NCI-H128 (cell line): ENCODE measurements around the gene RREB1.
A peak's percentile ranks its signal among the peaks of the same experiment; 100 is the strongest.

Experiments
- DNase-seq: peaks from one replicate; lab custom pipeline; 2025; ENCODE audit not compliant: unreplicated experiment; lab: John Stamatoyannopoulos, UW

RREB1 gene

DNA sequence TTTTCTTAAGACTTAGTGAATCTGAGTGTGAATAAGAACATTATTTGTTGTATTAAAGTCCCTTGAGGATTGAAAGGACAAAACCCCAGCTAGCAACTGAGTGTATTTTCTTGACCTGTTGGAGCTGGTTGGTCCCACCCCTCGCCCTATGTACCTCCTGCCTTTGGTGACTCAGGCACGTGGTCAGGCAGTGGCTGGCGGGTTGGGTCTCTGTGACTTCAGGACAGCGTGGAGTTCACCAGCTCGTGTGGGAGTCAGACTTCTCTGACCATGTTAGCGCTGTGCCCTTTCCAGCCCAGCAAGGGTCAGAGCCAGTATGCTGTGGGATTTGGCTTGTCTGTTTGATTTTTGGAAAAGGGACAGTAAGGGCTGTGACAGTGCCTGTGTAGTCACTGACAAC is 111.5 kb downstream of the RREB1 start:
- no peak for DNase-seq

- no peak for DNase-seq
Measured at GRCh38 chr6:7222197-7222596, 114.4 kb downstream of the RREB1 start.

DNA sequence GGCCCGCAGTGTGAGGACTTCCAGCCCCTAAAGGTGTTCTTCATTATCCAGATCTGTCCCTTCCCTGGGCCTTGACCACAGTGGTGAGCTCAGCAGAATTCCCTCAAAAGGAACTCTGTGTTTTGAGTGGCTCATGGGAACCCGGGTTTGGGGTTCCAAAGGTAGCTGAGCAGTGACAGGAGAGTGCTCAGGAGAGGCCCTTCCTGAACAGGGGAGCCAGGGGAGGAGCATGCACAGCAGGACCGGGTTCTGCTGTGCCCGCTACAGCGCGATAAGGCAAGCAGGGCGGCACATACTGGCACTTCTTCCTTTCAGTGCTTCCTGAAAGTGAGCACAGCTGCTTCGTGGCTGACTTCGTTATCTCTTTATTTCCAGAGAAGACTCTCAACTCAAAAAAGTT is 117.0 kb downstream of the RREB1 start:
- DNase-seq = no peak

DNA sequence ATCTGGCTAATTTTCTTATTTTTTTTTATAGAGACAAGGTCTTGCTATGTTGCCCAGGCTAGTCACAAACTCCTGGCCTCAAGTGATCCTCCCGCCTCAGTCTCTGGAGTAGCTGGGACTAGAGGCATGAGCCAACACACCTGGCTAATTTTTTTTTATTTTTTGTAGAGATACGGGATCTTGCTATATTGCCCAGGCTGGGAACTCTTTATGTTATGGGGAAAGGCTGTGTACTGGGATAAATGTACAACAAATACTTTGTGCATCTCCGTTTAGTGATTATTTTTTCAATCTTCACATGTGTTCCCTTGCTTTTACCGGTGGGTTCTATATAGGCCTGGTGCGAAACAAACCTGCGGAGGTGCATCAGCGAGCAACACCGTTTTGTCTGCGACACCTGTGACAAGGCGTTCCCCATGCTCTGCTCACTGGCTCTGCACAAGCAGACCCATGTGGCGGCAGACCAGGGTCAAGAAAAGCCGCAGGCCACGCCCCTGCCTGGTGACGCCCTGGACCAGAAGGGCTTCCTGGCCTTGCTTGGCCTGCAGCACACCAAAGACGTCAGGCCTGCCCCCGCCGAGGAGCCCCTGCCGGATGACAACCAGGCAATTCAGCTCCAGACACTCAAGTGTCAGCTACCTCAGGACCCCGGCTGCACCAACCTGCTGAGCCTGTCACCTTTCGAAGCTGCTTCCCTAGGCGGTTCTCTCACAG is 121.1 kb downstream of the RREB1 start:
- no peak for DNase-seq

- no peak for DNase-seq
Measured at GRCh38 chr6:7229376-7230326, 121.9 kb downstream of the RREB1 start.

- no peak for DNase-seq
Measured at GRCh38 chr6:7230327-7230691, 122.5 kb downstream of the RREB1 start.

DNA sequence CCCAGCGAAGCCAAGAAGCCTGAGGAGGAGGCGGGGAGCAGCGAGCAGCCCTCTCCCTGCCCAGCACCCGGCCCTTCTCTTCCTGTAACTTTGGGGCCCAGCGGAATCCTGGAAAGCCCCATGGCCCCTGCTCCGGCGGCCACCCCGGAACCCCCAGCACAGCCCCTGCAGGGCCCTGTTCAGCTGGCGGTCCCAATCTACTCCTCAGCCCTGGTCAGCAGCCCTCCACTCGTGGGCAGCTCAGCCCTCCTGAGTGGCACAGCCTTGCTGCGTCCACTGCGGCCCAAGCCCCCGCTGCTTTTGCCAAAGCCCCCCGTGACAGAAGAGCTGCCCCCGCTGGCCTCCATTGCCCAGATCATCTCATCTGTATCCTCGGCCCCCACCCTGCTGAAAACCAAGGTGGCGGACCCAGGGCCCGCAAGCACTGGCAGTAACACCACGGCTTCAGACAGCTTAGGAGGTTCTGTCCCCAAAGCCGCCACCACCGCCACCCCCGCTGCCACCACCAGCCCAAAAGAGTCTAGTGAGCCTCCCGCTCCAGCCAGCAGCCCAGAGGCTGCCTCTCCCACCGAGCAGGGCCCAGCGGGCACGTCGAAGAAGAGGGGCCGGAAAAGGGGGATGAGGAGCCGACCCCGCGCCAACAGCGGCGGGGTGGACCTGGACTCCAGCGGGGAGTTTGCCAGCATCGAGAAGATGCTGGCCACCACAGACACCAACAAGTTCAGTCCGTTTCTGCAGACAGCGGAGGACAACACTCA is 123.4 kb downstream of the RREB1 start:
- no peak for DNase-seq

- DNase-seq = no peak
Measured at GRCh38 chr6:7232351-7232750, 124.6 kb downstream of the RREB1 start.

GRCh38 chr6:7234547-7234946 is 126.8 kb downstream of the RREB1 start:
- no peak for DNase-seq

DNA sequence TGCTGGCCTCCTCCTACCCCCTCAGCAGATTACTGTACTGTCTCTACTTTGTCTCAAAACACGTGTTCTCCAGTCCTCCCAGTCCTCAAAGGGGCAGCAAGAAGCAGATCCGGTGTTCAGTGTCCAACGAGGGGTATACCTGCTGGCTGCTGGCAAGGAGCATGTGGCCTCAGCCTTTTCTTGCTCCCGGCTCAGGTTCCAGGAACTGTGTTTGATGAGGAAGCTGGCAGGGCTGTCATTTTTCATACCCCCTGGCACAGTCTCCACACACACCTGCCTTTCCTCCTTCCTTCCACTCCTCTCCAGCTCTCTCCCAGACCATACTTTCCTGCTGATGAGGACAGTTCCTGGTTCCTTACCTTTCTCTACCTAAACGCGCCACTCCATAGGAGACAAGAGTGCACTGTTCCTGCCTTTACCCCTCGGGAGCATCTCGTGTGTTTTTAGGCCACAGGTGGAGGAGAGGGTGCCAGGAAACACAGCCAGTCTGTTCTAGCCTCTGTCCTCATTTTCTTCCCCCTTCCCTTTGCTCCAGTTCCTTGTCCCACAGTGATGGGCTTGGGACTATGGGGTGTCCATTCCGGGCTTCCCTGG is 128.0 kb downstream of the RREB1 start:
- DNase-seq = no peak

GRCh38 chr6:7236306-7237209 is 128.8 kb downstream of the RREB1 start:
- no peak for DNase-seq

GRCh38 chr6:7237653-7238188 is 130.0 kb downstream of the RREB1 start:
- no peak for DNase-seq

DNA sequence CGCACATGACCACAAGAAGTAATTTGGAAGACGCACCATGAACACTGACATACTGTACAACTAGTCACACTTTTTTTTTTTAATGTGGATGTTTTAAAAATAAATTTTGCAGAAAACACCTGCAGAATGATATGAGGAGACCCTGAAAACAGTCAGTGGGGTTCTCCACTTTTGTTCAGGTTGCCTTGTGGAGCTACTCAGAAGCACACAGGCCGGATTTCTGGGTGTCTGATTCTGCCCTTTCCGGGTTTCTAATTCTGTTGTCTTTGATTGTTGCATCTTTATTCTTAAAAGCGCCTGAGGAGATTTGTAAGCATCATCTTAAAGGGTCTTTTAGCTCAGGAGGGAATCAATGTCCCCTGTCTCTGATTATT is 130.8 kb downstream of the RREB1 start:
- DNase-seq = no peak

DNA sequence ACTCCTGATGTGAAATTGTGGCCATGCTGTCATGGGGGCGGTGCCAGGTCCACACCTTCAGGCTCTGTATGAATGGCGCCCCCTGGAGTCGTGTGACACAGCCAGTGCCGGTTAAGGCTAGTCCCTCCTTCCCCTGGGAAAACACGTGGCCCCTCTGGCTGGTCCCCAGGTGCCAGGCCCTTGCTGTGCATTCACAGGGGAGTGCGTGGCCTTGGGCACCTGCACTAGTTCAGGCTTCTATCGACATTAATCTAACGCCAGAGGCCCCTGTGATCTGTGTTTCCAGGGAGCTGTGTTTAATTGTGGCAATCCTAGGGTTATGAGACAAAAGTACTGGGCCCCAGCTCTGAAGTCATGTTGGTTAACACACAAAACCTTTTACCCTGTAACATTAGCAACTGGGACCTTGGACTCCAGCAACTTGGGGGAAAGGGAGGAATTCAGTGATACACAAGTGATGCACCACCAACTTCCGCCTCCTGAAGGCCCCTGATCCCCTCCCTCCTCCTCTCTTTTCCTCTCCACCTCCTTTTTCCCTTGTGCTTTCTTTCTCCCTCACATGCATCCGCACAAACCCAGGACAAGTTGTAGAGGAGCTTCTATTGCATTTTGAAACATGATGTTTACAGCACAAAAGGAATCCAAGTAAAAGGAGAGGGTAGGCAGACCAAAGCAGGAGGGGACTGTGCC is 131.3 kb downstream of the RREB1 start:
- peak; percentile 66 for DNase-seq

DNA sequence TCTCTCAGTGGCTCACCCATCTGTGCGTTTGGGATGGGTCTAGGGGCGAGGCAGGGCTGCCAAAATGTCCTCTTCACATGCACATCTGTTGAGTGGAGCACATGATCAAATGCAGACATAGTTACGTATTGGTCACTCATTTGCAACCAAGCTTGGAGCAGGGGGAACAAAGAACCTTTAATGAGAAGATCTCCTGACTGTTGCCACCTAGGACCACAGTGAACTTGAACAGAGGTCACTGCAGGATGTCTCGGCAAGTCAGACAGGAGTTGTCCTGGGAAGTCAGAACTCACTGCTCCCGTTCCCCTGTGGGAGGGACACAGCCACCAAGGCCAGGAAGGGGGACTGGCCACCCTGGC is 131.8 kb downstream of the RREB1 start:
- DNase-seq = no peak

DNA sequence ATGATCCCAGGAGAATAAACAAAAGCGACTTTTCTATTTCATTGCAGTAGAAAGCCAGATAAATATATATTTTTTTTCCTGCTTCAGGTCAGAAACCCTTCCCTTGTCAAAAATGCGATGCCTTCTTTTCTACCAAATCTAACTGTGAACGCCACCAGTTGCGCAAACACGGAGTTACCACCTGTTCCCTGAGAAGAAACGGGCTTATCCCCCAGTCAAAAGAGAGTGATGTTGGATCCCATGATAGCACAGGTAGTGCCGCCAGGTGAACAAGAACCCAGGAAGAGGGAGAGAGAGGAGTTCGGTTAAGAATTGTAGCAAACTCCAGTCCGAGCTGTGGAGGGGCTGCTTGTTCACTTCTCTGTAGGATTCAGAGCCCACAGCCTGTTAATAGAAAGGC is 132.6 kb downstream of the RREB1 start:
- DNase-seq = no peak

DNA sequence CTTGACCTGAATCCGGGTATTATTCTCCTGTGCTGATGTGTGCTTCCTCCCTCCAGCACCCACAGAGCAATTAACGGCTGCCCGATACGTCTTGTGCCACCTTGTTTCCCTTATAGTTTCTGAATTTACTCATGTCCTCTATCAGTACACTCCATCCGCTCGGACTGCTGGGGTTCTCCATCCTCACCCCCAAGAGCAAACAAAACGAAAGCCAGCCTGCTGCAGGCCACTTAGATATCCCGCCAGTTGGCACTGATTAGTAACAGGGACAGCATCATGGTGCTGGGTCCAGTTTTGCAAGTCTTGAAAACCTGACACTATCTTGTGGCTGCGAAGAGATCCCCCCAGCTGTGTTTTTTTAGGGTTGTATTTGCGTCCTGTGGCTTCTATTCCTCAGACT is 133.4 kb downstream of the RREB1 start:
- no peak for DNase-seq

- no peak for DNase-seq
Measured at GRCh38 chr6:7241709-7242645, 134.2 kb downstream of the RREB1 start.

DNA sequence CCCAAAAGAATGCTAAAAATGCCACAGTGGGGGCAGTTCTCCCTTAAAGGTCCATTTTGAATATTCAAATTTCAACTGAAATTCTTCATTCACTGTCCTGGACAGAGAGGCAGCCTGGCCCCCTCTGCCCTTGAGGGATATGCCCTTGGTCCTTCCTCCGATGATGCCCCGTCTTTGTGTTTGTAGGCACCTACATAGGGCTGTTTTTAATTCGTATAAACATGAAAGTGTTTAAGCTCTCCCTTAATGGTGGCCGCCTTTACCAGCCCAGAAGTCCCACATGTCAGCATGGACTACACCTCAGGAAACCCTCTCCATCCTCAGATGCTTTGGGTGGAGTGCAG is 135.0 kb downstream of the RREB1 start:
- DNase-seq = no peak
